ENCODE measurements around the gene TWSG1. TPM values are rescaled to one million over a fixed set of nuclear protein-coding genes. Genes with fewer than 3 reads are reported as not detected.
"Not testable (repeated sequence)": the region's sequence is repeated elsewhere in the genome, so short reads cannot be mapped to it uniquely, and the experiment has no call there.

Gene TWSG1
- polyA plus RNA-seq, 3 donors: 65.4 to 88.8 (median 82.3) TPM

DNA sequence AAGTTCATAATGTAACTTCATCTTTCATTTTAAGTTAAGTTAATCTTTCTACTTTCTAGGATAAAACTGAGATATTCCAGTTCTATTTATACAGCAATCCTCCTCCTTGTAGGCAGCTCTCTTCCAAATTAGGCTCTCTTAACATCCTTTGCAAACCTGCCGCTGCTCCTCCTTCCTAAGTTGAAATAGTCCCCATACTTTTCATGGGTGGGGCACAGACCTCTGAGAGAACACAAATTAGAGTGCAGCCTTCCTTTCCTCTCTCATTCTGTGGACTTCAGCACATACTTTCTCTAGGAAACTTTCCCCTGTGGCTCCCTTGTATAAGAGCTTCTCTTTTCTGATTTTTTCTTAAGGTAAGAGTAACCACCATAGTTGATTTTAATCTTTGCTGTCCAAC is 28.3 kb downstream of the TWSG1 start:
- DNase-seq (ENCODE audit: extremely low read depth in 1 of 11, low read depth in 9 of 11, low spot score in 4 of 11): no peak

- DNase-seq (ENCODE audit: extremely low read depth in 1 of 11, low read depth in 9 of 11, low spot score in 4 of 11): no peak
Measured at GRCh38 chr18:9364242-9364641, 29.7 kb downstream of the TWSG1 start.

- DNase-seq (ENCODE audit: extremely low read depth in 1 of 11, low read depth in 9 of 11, low spot score in 4 of 11): no peak
Measured at GRCh38 chr18:9365406-9365805, 30.8 kb downstream of the TWSG1 start.

DNA sequence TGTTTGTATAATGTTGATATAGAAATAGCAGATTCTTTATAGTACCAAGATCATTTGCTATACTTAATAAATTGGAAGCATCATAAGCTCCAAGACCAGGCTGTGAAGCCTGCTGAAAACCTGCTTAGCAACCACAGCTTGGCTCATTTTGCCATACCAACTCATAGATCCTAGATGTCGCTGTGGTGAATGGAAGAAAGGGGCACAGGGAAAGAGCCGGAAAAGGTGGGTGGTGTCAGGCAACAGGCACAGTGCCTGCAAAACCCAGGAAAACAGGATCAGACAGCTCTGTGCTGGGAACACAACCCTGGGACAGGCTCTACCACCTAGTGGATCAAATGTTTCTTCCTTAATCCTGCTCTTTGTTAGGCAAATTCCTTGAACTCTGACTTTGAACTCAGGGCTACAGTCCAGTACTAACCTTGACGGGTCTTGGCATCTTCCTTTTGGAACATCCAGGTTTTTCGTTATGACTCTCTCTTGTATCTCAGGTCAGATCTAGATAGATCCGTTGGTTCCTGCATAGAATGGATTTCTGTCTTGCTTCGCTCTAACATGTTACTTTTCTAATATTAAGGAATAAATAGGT is 31.6 kb downstream of the TWSG1 start:
- peak in 7 of 11 donors; percentile 17 to 51 (median 39) for DNase-seq (ENCODE audit: extremely low read depth in 1 of 11, low read depth in 9 of 11, low spot score in 4 of 11)

DNA sequence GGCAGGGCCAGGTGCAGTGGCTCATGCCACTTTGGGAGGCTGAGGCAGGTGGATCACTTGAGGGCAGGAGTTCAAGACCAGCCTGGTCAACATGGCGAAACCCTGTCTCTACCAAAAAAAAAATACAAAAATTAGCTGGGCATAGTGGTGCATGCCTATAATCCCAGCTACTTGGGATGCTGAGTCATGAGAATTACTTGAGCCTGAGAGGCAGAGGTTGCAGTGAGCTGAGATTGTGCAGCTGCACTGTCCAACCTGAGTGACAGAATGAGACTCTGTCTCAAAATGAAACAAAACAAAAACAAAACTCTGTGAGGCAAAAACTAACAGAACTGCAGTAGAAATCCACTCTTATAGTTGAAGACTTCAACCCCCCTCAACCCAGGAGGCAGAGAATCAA is 38.7 kb downstream of the TWSG1 start:
- DNase-seq (ENCODE audit: extremely low read depth in 1 of 11, low read depth in 9 of 11, low spot score in 4 of 11): not testable (repeated sequence)

DNA sequence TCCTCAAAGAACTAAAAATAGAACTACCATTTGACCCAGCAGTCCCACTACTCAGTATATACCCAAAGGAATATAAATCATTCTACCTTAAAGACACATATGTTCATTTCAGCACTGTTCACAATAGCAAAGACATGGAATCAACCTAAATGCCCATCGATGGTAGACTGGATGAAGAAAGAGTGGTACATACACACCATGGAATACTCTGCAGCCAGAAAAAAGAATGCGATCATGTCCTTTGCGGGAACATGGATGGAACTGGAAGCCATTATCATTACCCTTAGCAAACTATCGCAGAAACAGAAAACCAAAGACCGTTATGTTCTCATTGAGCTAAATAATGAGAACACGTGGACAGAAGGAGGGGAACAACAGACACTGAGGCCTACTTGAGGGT is 44.5 kb downstream of the TWSG1 start:
- DNase-seq (ENCODE audit: extremely low read depth in 1 of 11, low read depth in 9 of 11, low spot score in 4 of 11): no peak

DNA sequence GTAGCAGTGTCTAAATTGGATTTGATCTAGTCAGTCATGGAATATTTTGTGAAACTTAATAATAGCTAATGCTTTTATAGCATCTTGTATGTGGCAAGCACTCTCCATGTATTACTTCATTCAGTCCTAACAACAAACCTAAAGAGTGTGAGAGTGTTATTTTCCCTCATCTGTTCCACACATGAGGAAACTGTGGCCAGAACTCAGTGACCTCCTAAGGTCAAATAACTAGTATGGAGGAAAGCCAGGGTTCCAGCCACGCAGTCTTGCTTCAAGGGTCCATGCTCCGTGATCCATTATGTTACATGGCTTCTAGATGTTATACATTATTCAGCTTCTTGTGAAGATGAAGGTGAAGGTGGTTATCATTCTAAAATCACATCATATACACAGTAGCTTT is 45.5 kb downstream of the TWSG1 start:
- DNase-seq (ENCODE audit: extremely low read depth in 1 of 11, low read depth in 9 of 11, low spot score in 4 of 11): no peak

GRCh38 chr18:9380621-9381395 is 46.2 kb downstream of the TWSG1 start:
- DNase-seq (ENCODE audit: extremely low read depth in 1 of 11, low read depth in 9 of 11, low spot score in 4 of 11): peak in 6 of 11 donors; percentile 15 to 45 (median 32)

- DNase-seq (ENCODE audit: extremely low read depth in 1 of 11, low read depth in 9 of 11, low spot score in 4 of 11): no peak
Measured at GRCh38 chr18:9386879-9387278, 52.3 kb downstream of the TWSG1 start.

DNA sequence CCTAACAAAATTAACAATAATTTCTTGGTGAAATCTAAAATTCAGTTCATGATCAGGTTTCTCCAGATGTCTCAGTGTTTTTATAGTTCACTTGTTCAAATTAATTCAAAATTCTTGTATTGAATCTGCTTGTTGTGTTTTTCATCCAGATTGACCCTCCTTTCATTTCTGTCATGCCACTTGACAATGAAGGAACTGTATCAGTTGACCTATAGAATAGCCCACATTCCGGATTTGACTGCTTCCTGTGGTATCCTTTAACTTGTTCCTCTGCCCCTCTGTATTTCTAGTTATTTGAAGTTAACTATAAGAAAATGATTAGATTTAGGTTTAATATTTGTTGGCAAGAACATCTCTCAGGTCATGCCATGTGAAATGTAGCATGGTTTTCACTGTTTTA is 53.3 kb downstream of the TWSG1 start:
- no peak for DNase-seq (ENCODE audit: extremely low read depth in 1 of 11, low read depth in 9 of 11, low spot score in 4 of 11)

DNA sequence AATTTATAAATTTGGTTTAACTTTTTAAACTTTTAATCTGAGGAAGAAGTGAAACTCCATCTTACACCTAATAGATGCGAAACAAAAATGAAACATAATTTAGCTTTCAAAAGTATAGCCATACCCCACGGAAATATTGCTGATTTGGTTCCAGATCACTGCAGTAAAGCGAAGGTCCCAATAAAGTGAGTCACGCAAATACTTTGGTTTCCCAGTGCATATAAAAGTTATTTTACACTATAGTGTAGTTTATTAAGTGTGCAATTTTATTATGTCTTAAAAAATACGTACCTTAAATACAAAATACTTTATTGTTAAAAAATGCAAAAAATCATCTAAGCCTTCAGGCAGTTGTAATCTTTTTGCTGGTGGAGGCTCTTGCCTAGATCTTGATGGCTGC is 55.1 kb downstream of the TWSG1 start:
- no peak for DNase-seq (ENCODE audit: extremely low read depth in 1 of 11, low read depth in 9 of 11, low spot score in 4 of 11)

DNA sequence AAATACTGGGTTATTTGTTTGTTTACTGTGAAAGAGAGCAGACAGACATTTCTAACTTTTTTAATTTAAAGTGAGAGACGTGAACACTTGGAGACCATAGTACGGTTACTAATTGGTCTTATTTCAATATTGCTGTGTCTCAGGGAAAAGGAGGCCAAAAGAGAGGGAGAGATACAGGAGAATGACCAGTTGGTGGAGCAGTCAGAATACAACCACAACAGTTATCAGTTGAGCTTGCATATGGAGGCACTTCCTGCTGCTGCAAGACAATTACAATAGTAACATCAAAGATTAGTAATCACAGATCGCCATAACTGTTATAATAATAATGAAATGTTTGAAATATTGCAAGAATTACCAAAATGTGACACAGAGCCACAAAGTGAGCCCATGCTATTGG is 58.2 kb downstream of the TWSG1 start:
- DNase-seq (ENCODE audit: extremely low read depth in 1 of 11, low read depth in 9 of 11, low spot score in 4 of 11): no peak

GRCh38 chr18:9394046-9394445 is 59.5 kb downstream of the TWSG1 start:
- no peak for DNase-seq (ENCODE audit: extremely low read depth in 1 of 11, low read depth in 9 of 11, low spot score in 4 of 11)

DNA sequence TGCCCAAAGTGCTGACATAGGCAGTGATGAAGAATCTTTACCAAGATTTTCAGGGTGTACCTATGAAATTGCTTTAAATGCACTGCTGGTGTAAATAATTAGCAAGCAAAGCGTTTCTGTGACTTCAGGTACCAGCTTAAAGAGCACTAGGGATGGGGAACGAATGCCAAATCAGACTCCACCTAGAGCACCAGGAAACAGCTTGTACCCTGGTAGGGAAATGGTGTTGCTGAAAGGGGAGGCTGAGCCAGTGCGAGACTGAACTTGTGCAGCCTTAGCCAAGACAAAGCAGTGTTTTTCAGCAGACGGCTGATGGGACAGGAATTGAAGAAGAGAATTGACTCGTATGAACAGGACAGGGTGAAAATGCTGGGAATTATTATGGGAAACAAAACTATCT is 65.6 kb downstream of the TWSG1 start:
- no peak for DNase-seq (ENCODE audit: extremely low read depth in 1 of 11, low read depth in 9 of 11, low spot score in 4 of 11)

DNA sequence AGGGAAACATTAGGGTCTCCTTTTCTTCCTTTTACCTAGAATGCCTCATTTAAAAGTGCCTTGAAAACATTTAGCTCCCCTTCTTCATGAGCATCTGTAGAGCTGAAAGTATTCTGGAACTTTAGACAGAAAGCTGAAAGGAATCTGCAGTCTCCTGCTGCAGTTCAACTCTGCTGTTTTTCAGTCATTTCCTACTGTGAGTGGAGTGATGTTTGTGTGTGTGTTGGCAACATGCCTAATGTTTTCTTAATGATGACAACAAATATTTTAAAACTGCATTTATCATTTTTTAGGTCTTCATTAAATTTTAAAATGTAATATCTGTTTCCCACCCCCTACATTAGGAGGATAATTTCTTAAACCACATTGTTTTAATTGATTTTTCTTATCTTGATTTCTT is 66.6 kb downstream of the TWSG1 start:
- DNase-seq (ENCODE audit: extremely low read depth in 1 of 11, low read depth in 9 of 11, low spot score in 4 of 11): no peak

GRCh38 chr18:9402358-9403007 is 67.9 kb downstream of the TWSG1 start:
- DNase-seq (ENCODE audit: extremely low read depth in 1 of 11, low read depth in 9 of 11, low spot score in 4 of 11): not testable (repeated sequence)

GRCh38 chr18:9403795-9404564 is 69.4 kb downstream of the TWSG1 start:
- no peak for DNase-seq (ENCODE audit: extremely low read depth in 1 of 11, low read depth in 9 of 11, low spot score in 4 of 11)

DNA sequence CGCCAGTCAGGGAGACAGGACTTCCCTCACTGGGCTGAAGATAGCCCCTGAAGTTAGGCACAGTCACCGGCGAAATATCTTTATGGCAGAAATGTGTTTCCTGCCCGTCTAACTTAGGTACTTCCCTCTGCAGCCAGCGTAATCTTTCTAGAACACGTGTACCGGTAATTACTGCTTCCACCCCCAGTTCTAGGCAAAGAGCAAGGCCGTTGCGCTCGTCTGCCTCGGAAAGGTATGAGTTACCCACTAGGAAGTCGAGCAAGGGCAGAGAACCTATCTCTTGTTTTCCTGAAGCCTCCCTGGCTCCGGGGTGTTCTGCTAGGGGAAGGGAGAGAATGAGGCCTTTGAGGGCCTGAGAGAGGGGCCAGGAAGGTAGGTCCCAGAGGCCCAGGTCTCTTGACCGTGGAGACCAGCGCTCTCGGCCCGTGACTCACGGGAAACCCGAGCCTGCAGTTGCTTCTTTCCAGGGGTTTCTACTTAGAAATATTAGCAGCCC is 70.0 kb downstream of the TWSG1 start:
- DNase-seq (ENCODE audit: extremely low read depth in 1 of 11, low read depth in 9 of 11, low spot score in 4 of 11): no peak

- DNase-seq (ENCODE audit: extremely low read depth in 1 of 11, low read depth in 9 of 11, low spot score in 4 of 11): no peak
Measured at GRCh38 chr18:9405130-9405529, 70.6 kb downstream of the TWSG1 start.

- no peak for DNase-seq (ENCODE audit: extremely low read depth in 1 of 11, low read depth in 9 of 11, low spot score in 4 of 11)
Measured at GRCh38 chr18:9405977-9406376, 71.4 kb downstream of the TWSG1 start.

All from renal cortex interstitium (tissue), 11 donors.